ENCODE measurements around the gene GPR39.

The GPR39 gene

GRCh38 chr2:132677661-132678060, 261.1 kb downstream of the GPR39 start:
- no peaks in the 10 kb centered on the region for H3K79me2 ChIP-seq
- no peak overlapping the region for H3K27ac ChIP-seq
- no peaks in the 10 kb centered on the region for H3K4me1 ChIP-seq
- H3K9ac ChIP-seq: no peak overlapping the region
- no peaks in the 10 kb centered on the region for H3K27me3 ChIP-seq (ENCODE audit: control insufficient read depth, insufficient read depth, low read length)
- H3K36me3 ChIP-seq (ENCODE audit: control insufficient read depth, insufficient read depth, low read length): no peaks in the 10 kb centered on the region
- no peak overlapping the region for H3K4me2 ChIP-seq (ENCODE audit: low read length)
- no peak for TF ChIP-seq CTCF (IDR thresholded peaks at IDR 0.05)
- no peak overlapping the region for H3K4me3 ChIP-seq (ENCODE audit: low read depth, low read length)
- H2AFZ ChIP-seq: no peak overlapping the region
- H3K9me3 ChIP-seq (ENCODE audit: control insufficient read depth, low read length): no peaks in the 10 kb centered on the region

DNA sequence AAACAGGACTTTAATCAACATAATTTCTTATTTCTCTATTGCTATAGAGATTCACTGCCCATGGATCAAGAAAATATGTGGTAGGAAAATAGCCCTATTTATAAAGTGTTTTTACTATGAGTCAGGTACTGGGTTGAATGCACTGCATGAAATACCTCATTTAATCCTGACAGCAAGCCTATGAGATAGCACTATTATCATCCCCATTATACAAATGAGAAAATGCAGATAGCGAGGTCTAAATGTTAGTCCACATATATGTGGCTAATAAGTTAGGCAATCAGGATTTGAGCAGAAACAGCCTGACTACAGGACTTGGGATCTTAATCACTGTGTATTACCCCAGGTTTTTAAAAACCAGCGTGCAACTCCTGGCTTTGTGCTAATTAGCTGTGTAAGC, 261.9 kb downstream of the GPR39 start:
- H3K79me2 ChIP-seq: no peaks in the 10 kb centered on the region
- H3K4me2 ChIP-seq (ENCODE audit: low read length): no peak overlapping the region
- no peaks in the 10 kb centered on the region for H3K27me3 ChIP-seq (ENCODE audit: control insufficient read depth, insufficient read depth, low read length)
- no peak overlapping the region for H3K27ac ChIP-seq
- no peaks in the 10 kb centered on the region for H3K36me3 ChIP-seq (ENCODE audit: control insufficient read depth, insufficient read depth, low read length)
- H3K4me1 ChIP-seq: no peaks in the 10 kb centered on the region
- H3K4me3 ChIP-seq (ENCODE audit: low read depth, low read length): no peak overlapping the region
- H3K9ac ChIP-seq: no peak overlapping the region
- no peaks in the 10 kb centered on the region for H3K9me3 ChIP-seq (ENCODE audit: control insufficient read depth, low read length)
- TF ChIP-seq CTCF (IDR thresholded peaks at IDR 0.05): no peak
- H2AFZ ChIP-seq: no peak overlapping the region

- no peak for TF ChIP-seq CTCF (IDR thresholded peaks at IDR 0.05)
- Histone ChIP-seq H3K4me1 (no peaks in the 10 kb centered on the region), H3K36me3 (ENCODE audit: control insufficient read depth, insufficient read depth, low read length) (no peaks in the 10 kb centered on the region), H3K4me3 (ENCODE audit: low read depth, low read length) (no peak overlapping the region), H3K9me3 (ENCODE audit: control insufficient read depth, low read length) (no peaks in the 10 kb centered on the region), H2AFZ (no peak overlapping the region), H3K27ac (no peak overlapping the region), H3K79me2 (no peaks in the 10 kb centered on the region), H3K4me2 (ENCODE audit: low read length) (no peak overlapping the region), H3K27me3 (ENCODE audit: control insufficient read depth, insufficient read depth, low read length) (no peaks in the 10 kb centered on the region), H3K9ac (no peak overlapping the region)
Observed at GRCh38 chr2:132680544-132680943, 263.9 kb downstream of the GPR39 start.

- no peak overlapping the region for H3K4me2 ChIP-seq (ENCODE audit: low read length)
- no peaks in the 10 kb centered on the region for H3K79me2 ChIP-seq
- no peak overlapping the region for H2AFZ ChIP-seq
- H3K4me3 ChIP-seq (ENCODE audit: low read depth, low read length): no peak overlapping the region
- H3K27ac ChIP-seq: no peak overlapping the region
- H3K4me1 ChIP-seq: peaks cover 3% of the 10 kb centered on the region
- TF ChIP-seq CTCF (IDR thresholded peaks at IDR 0.05): no peak
- no peaks in the 10 kb centered on the region for H3K27me3 ChIP-seq (ENCODE audit: control insufficient read depth, insufficient read depth, low read length)
- no peak overlapping the region for H3K9ac ChIP-seq
- H3K36me3 ChIP-seq (ENCODE audit: control insufficient read depth, insufficient read depth, low read length): no peaks in the 10 kb centered on the region
- no peaks in the 10 kb centered on the region for H3K9me3 ChIP-seq (ENCODE audit: control insufficient read depth, low read length)
Observed at GRCh38 chr2:132681766-132682165, 265.2 kb downstream of the GPR39 start.

- no peak overlapping the region for H3K4me2 ChIP-seq (ENCODE audit: low read length)
- no peaks in the 10 kb centered on the region for H3K36me3 ChIP-seq (ENCODE audit: control insufficient read depth, insufficient read depth, low read length)
- no peak for TF ChIP-seq CTCF (IDR thresholded peaks at IDR 0.05)
- H3K4me1 ChIP-seq: peaks cover 3% of the 10 kb centered on the region
- H3K79me2 ChIP-seq: no peaks in the 10 kb centered on the region
- H3K9me3 ChIP-seq (ENCODE audit: control insufficient read depth, low read length): no peaks in the 10 kb centered on the region
- H3K27me3 ChIP-seq (ENCODE audit: control insufficient read depth, insufficient read depth, low read length): no peaks in the 10 kb centered on the region
- no peak overlapping the region for H2AFZ ChIP-seq
- H3K4me3 ChIP-seq (ENCODE audit: low read depth, low read length): no peak overlapping the region
- H3K27ac ChIP-seq: no peak overlapping the region
- no peak overlapping the region for H3K9ac ChIP-seq
Observed at GRCh38 chr2:132690664-132691303, 274.2 kb downstream of the GPR39 start.
